Measurements from ENCODE around the gene CCSER1. TPM values are rescaled to one million over a fixed set of nuclear protein-coding genes. Genes with fewer than 3 reads are reported as not detected.

CCSER1 gene
- total and polyA plus RNA-seq, 2 donors (not counting 1 experiment from before 2014, with no cell fraction given), result under 0.01 TPM; not detected in 1

DNA sequence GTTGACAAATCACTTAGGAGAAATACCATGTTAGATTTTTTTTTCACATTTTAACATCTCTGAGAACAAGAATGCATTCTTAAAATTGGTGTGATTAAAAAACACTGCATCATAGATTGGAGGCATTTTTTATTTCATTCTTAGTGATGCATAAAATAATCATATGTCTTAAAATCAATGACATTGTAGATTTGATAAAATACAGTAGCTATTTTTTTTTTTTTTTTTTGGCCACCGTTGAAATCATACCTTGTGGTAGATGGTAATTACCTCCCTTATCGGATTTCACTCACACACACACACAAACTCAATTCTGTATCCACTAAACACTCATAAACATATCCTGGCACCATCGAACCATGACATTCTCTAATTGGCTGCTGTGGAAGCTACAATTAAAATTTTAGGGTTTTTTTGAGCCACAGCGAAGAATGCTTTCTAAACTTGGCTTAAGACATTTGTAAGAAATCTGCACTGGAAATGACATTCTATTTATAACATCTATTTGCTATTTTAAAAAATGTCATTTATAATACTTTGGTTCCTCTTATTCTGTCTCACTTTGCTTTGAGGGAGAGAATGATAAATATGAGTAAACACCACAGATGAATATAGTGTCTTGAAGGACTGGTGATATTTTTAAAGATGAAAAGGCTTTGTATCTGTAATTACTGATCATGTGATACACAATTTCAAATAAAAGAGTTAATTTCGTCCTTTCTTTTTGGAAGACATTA lies 60.1 kb downstream of the CCSER1 start:
- H3K4me1 ChIP-seq (ENCODE audit: control insufficient read depth, extremely low read depth, insufficient read depth, low read length), result no peaks in the 10 kb centered on the region
- H3K27me3 ChIP-seq (ENCODE audit: control insufficient read depth, insufficient read depth, low read length), result no peaks in the 10 kb centered on the region
- no peak for DNase-seq (ENCODE audit: low read depth in 2 of 2)
- H3K4me3 ChIP-seq (replicated peaks in 1 of 4; ENCODE audit: control extremely low read depth in 1 of 4, insufficient read depth in 1 of 4, low read depth in 3 of 4, low read length in 4 of 4), result no peak overlapping the region
- no peaks in the 10 kb centered on the region for H3K9me3 ChIP-seq (ENCODE audit: control insufficient read depth, insufficient read depth, low read depth, low read length)
- no peak overlapping the region for H3K4me2 ChIP-seq (ENCODE audit: extremely low read depth, insufficient read depth, low read length)
- no peak overlapping the region for H2AFZ ChIP-seq (ENCODE audit: low read length)
- no peak for TF ChIP-seq EZH2 (IDR thresholded peaks at IDR 0.05; ENCODE audit: low read length, missing control alignments)
- no peak for TF ChIP-seq CTCF (conservative IDR thresholded peaks at IDR 0.05 in 1 of 2, IDR thresholded peaks at IDR 0.05 in 1 of 2; ENCODE audit: low read depth in 1 of 2, low read length in 2 of 2)
- no peaks in the 10 kb centered on the region for H4K20me1 ChIP-seq (ENCODE audit: control insufficient read depth, extremely low read depth, insufficient read depth, low read length)
- H3K79me2 ChIP-seq (ENCODE audit: control insufficient read depth, insufficient read depth, low read length), result no peaks in the 10 kb centered on the region
- H3K36me3 ChIP-seq (ENCODE audit: control insufficient read depth, insufficient read depth, low read length), result no peaks in the 10 kb centered on the region
- H3K9ac ChIP-seq (ENCODE audit: insufficient read depth, low read length), result no peak overlapping the region
- H3K27ac ChIP-seq (ENCODE audit: insufficient read depth, low read length), result no peak overlapping the region

DNA sequence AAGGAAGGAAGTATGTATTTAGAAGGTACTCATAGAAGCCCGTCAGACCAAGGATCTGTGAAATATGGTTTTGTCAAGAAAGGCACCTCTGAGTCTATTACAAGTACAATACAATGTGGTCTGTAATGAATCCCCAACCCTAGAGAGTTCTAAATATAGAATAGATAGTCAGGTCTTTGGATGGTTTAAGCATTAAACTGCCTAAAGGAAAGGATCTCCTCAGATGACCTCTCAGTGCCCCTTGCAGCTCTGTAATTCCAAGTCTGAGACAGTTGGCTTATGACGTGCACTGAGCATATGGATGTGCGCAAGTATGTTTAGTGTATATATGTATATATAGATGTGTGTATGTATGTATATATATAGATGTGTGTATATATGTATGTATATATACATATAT lies 62.0 kb downstream of the CCSER1 start:
- H4K20me1 ChIP-seq (ENCODE audit: control insufficient read depth, extremely low read depth, insufficient read depth, low read length), result no peaks in the 10 kb centered on the region
- H3K4me3 ChIP-seq (replicated peaks in 1 of 4; ENCODE audit: control extremely low read depth in 1 of 4, insufficient read depth in 1 of 4, low read depth in 3 of 4, low read length in 4 of 4), result no peak overlapping the region
- no peaks in the 10 kb centered on the region for H3K27me3 ChIP-seq (ENCODE audit: control insufficient read depth, insufficient read depth, low read length)
- H3K9ac ChIP-seq (ENCODE audit: insufficient read depth, low read length), result no peak overlapping the region
- no peak overlapping the region for H2AFZ ChIP-seq (ENCODE audit: low read length)
- H3K4me2 ChIP-seq (ENCODE audit: extremely low read depth, insufficient read depth, low read length), result no peak overlapping the region
- no peaks in the 10 kb centered on the region for H3K9me3 ChIP-seq (ENCODE audit: control insufficient read depth, insufficient read depth, low read depth, low read length)
- no peaks in the 10 kb centered on the region for H3K79me2 ChIP-seq (ENCODE audit: control insufficient read depth, insufficient read depth, low read length)
- TF ChIP-seq CTCF (conservative IDR thresholded peaks at IDR 0.05 in 1 of 2, IDR thresholded peaks at IDR 0.05 in 1 of 2; ENCODE audit: low read depth in 1 of 2, low read length in 2 of 2), result no peak
- TF ChIP-seq EZH2 (IDR thresholded peaks at IDR 0.05; ENCODE audit: low read length, missing control alignments), result no peak
- H3K36me3 ChIP-seq (ENCODE audit: control insufficient read depth, insufficient read depth, low read length), result no peaks in the 10 kb centered on the region
- no peak for DNase-seq (ENCODE audit: low read depth in 2 of 2)
- no peaks in the 10 kb centered on the region for H3K4me1 ChIP-seq (ENCODE audit: control insufficient read depth, extremely low read depth, insufficient read depth, low read length)
- H3K27ac ChIP-seq (ENCODE audit: insufficient read depth, low read length), result no peak overlapping the region

- no peak overlapping the region for H3K4me2 ChIP-seq (ENCODE audit: extremely low read depth, insufficient read depth, low read length)
- no peak overlapping the region for H3K4me3 ChIP-seq (replicated peaks in 1 of 4; ENCODE audit: control extremely low read depth in 1 of 4, insufficient read depth in 1 of 4, low read depth in 3 of 4, low read length in 4 of 4)
- no peaks in the 10 kb centered on the region for H3K27me3 ChIP-seq (ENCODE audit: control insufficient read depth, insufficient read depth, low read length)
- H3K27ac ChIP-seq (ENCODE audit: insufficient read depth, low read length), result no peak overlapping the region
- no peak overlapping the region for H2AFZ ChIP-seq (ENCODE audit: low read length)
- no peak overlapping the region for H3K9ac ChIP-seq (ENCODE audit: insufficient read depth, low read length)
- H3K79me2 ChIP-seq (ENCODE audit: control insufficient read depth, insufficient read depth, low read length), result no peaks in the 10 kb centered on the region
- H4K20me1 ChIP-seq (ENCODE audit: control insufficient read depth, extremely low read depth, insufficient read depth, low read length), result no peaks in the 10 kb centered on the region
- no peaks in the 10 kb centered on the region for H3K36me3 ChIP-seq (ENCODE audit: control insufficient read depth, insufficient read depth, low read length)
- no peaks in the 10 kb centered on the region for H3K9me3 ChIP-seq (ENCODE audit: control insufficient read depth, insufficient read depth, low read depth, low read length)
- no peak for DNase-seq (ENCODE audit: low read depth in 2 of 2)
- TF ChIP-seq CTCF (conservative IDR thresholded peaks at IDR 0.05 in 1 of 2, IDR thresholded peaks at IDR 0.05 in 1 of 2; ENCODE audit: low read depth in 1 of 2, low read length in 2 of 2) (no peak), EZH2 (IDR thresholded peaks at IDR 0.05; ENCODE audit: low read length, missing control alignments) (no peak)
- no peaks in the 10 kb centered on the region for H3K4me1 ChIP-seq (ENCODE audit: control insufficient read depth, extremely low read depth, insufficient read depth, low read length)
Measured at GRCh38 chr4:90189946-90190345, 62.8 kb downstream of the CCSER1 start.

Data from fibroblast of lung (primary cell).